ENCODE results near the gene NEDD4. TPM values are rescaled to one million over a fixed set of nuclear protein-coding genes. Genes with fewer than 3 reads are reported as not detected.

The NEDD4 gene
- polyA plus RNA-seq, 2 of the 4 experiments (the other 2 are of a cell fraction), result 56.4 to 78.8 TPM

DNA sequence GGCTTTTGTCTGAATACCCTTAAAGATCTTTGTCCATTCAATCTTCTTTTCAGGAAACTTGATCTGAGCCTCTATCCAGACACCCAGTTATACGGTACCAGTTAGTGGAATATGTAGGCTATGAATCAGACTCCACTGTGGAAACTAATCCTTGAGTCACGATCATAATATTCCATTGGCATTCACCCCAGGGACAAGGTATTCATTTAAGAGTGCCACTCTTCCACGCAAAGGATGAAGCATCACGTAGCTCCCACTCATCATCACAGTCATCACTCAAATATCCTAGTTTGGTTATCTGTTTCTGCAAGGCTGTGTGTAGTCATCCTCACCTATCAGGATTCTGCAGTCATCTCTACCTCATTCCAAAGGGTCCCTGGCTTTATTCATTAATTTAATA, 85.6 kb downstream of the NEDD4 start (continued):
- TF ChIP-seq, protein P1, sequence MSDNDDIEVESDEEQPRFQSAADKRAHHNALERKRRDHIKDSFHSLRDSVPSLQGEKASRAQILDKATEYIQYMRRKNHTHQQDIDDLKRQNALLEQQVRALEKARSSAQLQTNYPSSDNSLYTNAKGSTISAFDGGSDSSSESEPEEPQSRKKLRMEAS (IDR thresholded peaks at IDR 0.05), result peak; percentile 76
- TF ChIP-seq, protein P2, sequence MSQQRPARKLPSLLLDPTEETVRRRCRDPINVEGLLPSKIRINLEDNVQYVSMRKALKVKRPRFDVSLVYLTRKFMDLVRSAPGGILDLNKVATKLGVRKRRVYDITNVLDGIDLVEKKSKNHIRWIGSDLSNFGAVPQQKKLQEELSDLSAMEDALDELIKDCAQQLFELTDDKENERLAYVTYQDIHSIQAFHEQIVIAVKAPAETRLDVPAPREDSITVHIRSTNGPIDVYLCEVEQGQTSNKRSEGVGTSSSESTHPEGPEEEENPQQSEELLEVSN (IDR thresholded peaks at IDR 0.05; ENCODE audit: borderline replicate concordance, low read depth), result no peak
- peak in 1 of 2 experiments; percentile 78; a peak in 2 of 4 replicates for TF ChIP-seq CEBPB (IDR thresholded peaks at IDR 0.05)
- TF ChIP-seq, protein P3, sequence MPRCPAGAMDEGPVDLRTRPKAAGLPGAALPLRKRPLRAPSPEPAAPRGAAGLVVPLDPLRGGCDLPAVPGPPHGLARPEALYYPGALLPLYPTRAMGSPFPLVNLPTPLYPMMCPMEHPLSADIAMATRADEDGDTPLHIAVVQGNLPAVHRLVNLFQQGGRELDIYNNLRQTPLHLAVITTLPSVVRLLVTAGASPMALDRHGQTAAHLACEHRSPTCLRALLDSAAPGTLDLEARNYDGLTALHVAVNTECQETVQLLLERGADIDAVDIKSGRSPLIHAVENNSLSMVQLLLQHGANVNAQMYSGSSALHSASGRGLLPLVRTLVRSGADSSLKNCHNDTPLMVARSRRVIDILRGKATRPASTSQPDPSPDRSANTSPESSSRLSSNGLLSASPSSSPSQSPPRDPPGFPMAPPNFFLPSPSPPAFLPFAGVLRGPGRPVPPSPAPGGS (IDR thresholded peaks at IDR 0.05), result peak; percentile 57; the same call in 1 of the 3 replicates
- no peak for TF ChIP-seq RCOR1 (IDR thresholded peaks at IDR 0.05; ENCODE audit: low read depth, low read length)
- peak; percentile 1 for TF ChIP-seq MAFK (IDR thresholded peaks at IDR 0.05; ENCODE audit: partially characterized antibody)
- TF ChIP-seq HOXB13 (CRISPR knock-in tag; IDR thresholded peaks at IDR 0.05; ENCODE audit: low read depth), result no peak
- TF ChIP-seq SMC3 (IDR thresholded peaks at IDR 0.05), result peak; percentile 25; the same call in 1 of the 3 replicates

DNA sequence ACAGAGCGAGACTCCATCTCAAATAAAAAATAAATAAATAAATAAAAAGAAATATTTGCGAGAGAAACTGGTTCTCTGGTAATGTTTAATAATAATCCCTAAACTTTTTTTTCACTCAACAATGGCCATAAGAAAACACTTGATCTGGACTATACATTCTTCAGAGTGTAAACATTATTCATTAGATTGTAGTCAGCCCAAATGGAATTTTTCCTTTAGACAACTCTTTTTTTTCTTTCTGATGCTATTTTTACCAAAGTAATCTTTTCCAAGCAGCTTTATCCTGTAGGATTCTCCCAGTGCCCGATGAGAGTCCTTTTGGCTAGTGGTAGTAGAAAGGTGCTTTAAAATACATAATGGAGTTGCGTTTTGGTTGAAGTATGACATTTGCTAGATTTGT, 90.4 kb downstream of the NEDD4 start:
- Histone ChIP-seq H3K4me3 (no peak overlapping the region), H3K9me3 (no peaks in the 10 kb centered on the region), H3K27ac (peak overlapping the region; percentile 83 to 93), H3K4me2 (peak overlapping the region; percentile 86), H3K4me1 (peaks cover 78% of the 10 kb centered on the region)
- DNase-seq (ENCODE audit: low read depth in 1 of 2, low spot score in 1 of 2), result no peak
- WGBS (ENCODE audit: missing lambda C conversion rate), result 11% methylated on average over 4 of the region's 4 CpGs
- ATAC-seq, result no peak
- TF ChIP-seq, protein P4, sequence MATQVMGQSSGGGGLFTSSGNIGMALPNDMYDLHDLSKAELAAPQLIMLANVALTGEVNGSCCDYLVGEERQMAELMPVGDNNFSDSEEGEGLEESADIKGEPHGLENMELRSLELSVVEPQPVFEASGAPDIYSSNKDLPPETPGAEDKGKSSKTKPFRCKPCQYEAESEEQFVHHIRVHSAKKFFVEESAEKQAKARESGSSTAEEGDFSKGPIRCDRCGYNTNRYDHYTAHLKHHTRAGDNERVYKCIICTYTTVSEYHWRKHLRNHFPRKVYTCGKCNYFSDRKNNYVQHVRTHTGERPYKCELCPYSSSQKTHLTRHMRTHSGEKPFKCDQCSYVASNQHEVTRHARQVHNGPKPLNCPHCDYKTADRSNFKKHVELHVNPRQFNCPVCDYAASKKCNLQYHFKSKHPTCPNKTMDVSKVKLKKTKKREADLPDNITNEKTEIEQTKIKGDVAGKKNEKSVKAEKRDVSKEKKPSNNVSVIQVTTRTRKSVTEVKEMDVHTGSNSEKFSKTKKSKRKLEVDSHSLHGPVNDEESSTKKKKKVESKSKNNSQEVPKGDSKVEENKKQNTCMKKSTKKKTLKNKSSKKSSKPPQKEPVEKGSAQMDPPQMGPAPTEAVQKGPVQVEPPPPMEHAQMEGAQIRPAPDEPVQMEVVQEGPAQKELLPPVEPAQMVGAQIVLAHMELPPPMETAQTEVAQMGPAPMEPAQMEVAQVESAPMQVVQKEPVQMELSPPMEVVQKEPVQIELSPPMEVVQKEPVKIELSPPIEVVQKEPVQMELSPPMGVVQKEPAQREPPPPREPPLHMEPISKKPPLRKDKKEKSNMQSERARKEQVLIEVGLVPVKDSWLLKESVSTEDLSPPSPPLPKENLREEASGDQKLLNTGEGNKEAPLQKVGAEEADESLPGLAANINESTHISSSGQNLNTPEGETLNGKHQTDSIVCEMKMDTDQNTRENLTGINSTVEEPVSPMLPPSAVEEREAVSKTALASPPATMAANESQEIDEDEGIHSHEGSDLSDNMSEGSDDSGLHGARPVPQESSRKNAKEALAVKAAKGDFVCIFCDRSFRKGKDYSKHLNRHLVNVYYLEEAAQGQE (IDR thresholded peaks at IDR 0.05), result no peak
- TF ChIP-seq, protein P1 (IDR thresholded peaks at IDR 0.05), result no peak
- TF ChIP-seq PHF8 (IDR thresholded peaks at IDR 0.05; ENCODE audit: borderline replicate concordance, low read depth) (no peak), GATA3 (IDR thresholded peaks at IDR 0.05; ENCODE audit: borderline replicate concordance) (no peak), BHLHE40 (IDR thresholded peaks at IDR 0.05; ENCODE audit: low read depth, low read length) (no peak), HOXB5 (CRISPR knock-in tag; IDR thresholded peaks at IDR 0.05) (no peak), JUNB (IDR thresholded peaks at IDR 0.05) (no peak), CHD2 (IDR thresholded peaks at IDR 0.05; ENCODE audit: low read length, partially characterized antibody) (no peak), FOSB (CRISPR knock-in tag; IDR thresholded peaks at IDR 0.05) (no peak), RNF2 (IDR thresholded peaks at IDR 0.05; ENCODE audit: borderline replicate concordance, low read depth) (no peak), HOXA7 (CRISPR knock-in tag; IDR thresholded peaks at IDR 0.05) (no peak), FOXS1 (CRISPR knock-in tag; IDR thresholded peaks at IDR 0.05) (no peak), ZC3H11A (IDR thresholded peaks at IDR 0.05) (no peak)
- POLR2A ChIA-PET, result no interaction called here
- FAIRE-seq, result peak; percentile 86
- CTCF ChIA-PET, result interaction anchor here (1.2 to 3.2 kb wide), 2 partner anchors 10 to 14 kb away, joined by 3 to 15 read pairs; no protein-coding TSS in a partner anchor

Measured in A549 (cell line).